ENCODE data around the gene POLR1F. TPM values are rescaled to one million over a fixed set of nuclear protein-coding genes. Genes with fewer than 3 reads are reported as not detected.

POLR1F gene, protein sequence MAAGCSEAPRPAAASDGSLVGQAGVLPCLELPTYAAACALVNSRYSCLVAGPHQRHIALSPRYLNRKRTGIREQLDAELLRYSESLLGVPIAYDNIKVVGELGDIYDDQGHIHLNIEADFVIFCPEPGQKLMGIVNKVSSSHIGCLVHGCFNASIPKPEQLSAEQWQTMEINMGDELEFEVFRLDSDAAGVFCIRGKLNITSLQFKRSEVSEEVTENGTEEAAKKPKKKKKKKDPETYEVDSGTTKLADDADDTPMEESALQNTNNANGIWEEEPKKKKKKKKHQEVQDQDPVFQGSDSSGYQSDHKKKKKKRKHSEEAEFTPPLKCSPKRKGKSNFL
- total RNA-seq = 10 to 100 TPM in 2 of 5 donors, 1 to 10 TPM in 3; 3.8 to 17.3 (median 5.8) TPM
- polyA plus RNA-seq = 1 to 10 TPM; 5.2 to 9.3 (median 6.2) TPM
- long read RNA-seq, donor 1, partial matches to known transcripts = 0 of 5 reads
- long read RNA-seq, donor 1, other reads (novel, unspliced or antisense) = 0 of 5 reads
- long read RNA-seq, donor 2, transcript TWISTNB-201 (4 exons, 3,942 nt) = major isoform, 6 of 6 reads
- long read RNA-seq, donor 2, partial matches to known transcripts = 0 of 6 reads
- long read RNA-seq, donor 2, other reads (novel, unspliced or antisense) = 0 of 6 reads
- long read RNA-seq, donor 3, partial matches to known transcripts = 0 of 5 reads
- long read RNA-seq, donor 3, other reads (novel, unspliced or antisense) = 0 of 5 reads
- long read RNA-seq, donor 4, partial matches to known transcripts = 0 of 2 reads
- long read RNA-seq, donor 4, other reads (novel, unspliced or antisense) = 0 of 2 reads
- long read RNA-seq, donor 5, transcript TWISTNB-202 (2 exons, 427 nt) = minor isoform, 7 of 15 reads
- long read RNA-seq, donor 5, transcript TWISTNB-201 (4 exons, 3,942 nt) = major isoform, 8 of 15 reads
- long read RNA-seq, donor 5, partial matches to known transcripts = 0 of 15 reads
- long read RNA-seq, donor 5, other reads (novel, unspliced or antisense) = 0 of 15 reads
- long read RNA-seq, donor 6, transcript TWISTNB-201 (4 exons, 3,942 nt) = major isoform, 16 of 17 reads
- long read RNA-seq, donor 6, partial matches to known transcripts = 0 of 17 reads
- long read RNA-seq, donor 6, other reads (novel, unspliced or antisense) = 0 of 17 reads
- long read RNA-seq, donor 7, transcript TWISTNB-201 (4 exons, 3,942 nt) = major isoform, 18 of 21 reads
- long read RNA-seq, donor 7, partial matches to known transcripts = 0 of 21 reads
- long read RNA-seq, donor 7, other reads (novel, unspliced or antisense) = 0 of 21 reads
- long read RNA-seq, donor 8, transcript TWISTNB-201 (4 exons, 3,942 nt) = major isoform, 9 of 9 reads
- long read RNA-seq, donor 8, partial matches to known transcripts = 0 of 9 reads
- long read RNA-seq, donor 8, other reads (novel, unspliced or antisense) = 0 of 9 reads
- long read RNA-seq, donor 9, partial matches to known transcripts = 0 of 8 reads
- long read RNA-seq, donor 9, other reads (novel, unspliced or antisense) = 0 of 8 reads
- long read RNA-seq, donor 10, partial matches to known transcripts = 0 of 6 reads
- long read RNA-seq, donor 10, other reads (novel, unspliced or antisense) = 0 of 6 reads

DNA sequence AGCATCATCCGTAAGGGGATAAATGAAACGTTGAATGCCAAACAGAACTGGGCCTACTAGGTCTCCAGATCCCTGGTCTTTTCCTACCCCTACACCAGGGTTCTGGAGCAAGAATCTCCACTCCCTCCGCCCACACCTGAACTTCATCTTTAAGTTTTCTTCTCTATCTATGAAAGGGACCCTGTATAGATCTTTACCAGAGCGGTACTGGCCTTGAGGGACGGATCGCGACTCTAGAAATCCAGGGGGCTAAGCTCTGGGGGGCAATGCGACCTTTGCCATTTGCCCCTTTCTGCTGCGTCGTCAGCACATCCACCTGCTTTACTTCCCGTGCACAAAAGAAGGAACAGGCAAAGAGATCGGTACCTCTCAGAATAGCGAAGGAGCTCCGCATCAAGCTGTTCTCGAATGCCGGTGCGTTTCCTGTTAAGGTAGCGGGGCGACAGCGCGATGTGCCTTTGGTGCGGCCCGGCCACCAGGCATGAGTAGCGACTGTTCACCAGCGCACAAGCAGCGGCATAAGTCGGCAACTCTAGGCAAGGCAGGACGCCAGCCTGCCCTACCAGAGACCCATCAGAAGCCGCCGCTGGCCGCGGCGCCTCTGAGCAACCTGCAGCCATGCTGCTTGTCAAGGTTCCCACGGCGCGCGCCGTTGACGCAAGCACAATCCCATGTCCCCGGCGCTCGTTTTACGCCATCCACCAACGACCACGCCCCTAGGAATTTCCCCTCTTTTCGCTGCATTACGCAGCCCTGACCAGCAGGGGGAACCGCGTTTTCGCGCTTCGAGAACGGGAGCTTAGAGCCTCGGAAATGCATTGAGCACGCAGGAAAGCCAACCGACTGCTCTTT, at the start of gene POLR1F:
Gene POLR1F (minus strand): TSS at position 641 of the 852 bp plus-strand sequence. CDS start 21 bp downstream, at position 620.
- Histone ChIP-seq H3K4me3 (peak within 1 kb of the TSS; percentile 76 to 94 (median 84)), H3K36me3 (peaks cover under 1 to 5% (median 2%) of the 10 kb centered on the region in 4 donors), H3K27me3 (no peaks in the 10 kb centered on the region), H3K9me3 (no peaks in the 10 kb centered on the region), H3K4me1 (peaks cover 13 to 38% (median 30%) of the 10 kb centered on the region in 4 donors), H3K27ac (peak within 1 kb of the TSS; percentile 67 to 88 (median 70))
- peak in 2 of 4 donors; percentile 34 to 75 for TF ChIP-seq POLR2A (IDR thresholded peaks at IDR 0.05)
- TF ChIP-seq, protein P1, sequence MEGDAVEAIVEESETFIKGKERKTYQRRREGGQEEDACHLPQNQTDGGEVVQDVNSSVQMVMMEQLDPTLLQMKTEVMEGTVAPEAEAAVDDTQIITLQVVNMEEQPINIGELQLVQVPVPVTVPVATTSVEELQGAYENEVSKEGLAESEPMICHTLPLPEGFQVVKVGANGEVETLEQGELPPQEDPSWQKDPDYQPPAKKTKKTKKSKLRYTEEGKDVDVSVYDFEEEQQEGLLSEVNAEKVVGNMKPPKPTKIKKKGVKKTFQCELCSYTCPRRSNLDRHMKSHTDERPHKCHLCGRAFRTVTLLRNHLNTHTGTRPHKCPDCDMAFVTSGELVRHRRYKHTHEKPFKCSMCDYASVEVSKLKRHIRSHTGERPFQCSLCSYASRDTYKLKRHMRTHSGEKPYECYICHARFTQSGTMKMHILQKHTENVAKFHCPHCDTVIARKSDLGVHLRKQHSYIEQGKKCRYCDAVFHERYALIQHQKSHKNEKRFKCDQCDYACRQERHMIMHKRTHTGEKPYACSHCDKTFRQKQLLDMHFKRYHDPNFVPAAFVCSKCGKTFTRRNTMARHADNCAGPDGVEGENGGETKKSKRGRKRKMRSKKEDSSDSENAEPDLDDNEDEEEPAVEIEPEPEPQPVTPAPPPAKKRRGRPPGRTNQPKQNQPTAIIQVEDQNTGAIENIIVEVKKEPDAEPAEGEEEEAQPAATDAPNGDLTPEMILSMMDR (IDR thresholded peaks at IDR 0.05) = peak in 5 of 7 experiments; percentile 68 to 98 (median 84)
- TF ChIP-seq POLR2AphosphoS5 (IDR thresholded peaks at IDR 0.05) = peak; percentile 89 to 95 (median 93)
- no peak for TF ChIP-seq EP300 (IDR thresholded peaks at IDR 0.05)
- DNase-seq = peak; percentile 95 to 98
- 0 to 1% (median 0%) methylated on average over 36 to 56 of the region's 56 CpGs for WGBS, 5 donors
- intact Hi-C loops (cut with DNase I; ENCODE audit: low total_unique reads) = no loop called here

DNA sequence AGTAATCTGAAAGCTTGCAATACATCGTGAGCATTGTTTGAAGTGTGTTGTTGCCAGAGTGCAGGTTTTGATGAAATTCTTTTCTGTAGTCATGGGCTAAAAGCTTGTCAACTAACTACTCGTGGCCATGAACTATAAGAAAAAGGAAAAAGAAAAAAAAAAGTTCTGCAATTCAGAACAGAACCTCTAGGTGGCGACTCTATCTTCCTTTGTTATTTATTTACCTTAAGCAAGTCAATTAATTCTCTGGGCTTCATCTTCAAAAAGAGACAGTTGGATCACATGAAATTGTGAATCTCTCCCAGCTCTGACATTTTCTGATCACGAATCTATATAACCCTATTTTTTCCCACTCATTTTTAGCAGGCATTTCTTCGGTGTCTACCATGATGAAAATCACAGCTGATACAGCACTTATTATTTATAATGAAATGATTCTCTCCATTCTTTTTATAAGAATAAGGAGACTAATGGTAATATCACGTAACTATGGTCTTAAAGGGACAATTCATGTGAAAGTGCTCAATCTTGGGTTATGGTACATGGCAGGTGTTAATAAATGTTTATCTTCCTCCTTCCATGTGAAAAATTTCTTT, 45.8 kb upstream of the POLR1F start:
- peak in 1 of 2 donors; percentile 38 for DNase-seq
- TF ChIP-seq POLR2A (IDR thresholded peaks at IDR 0.05) = no peak
- TF ChIP-seq, protein P1 (IDR thresholded peaks at IDR 0.05) = peak in 4 of 7 experiments; percentile 39 to 71 (median 56)
- Histone ChIP-seq H3K9me3 (no peaks in the 10 kb centered on the region), H3K4me1 (no peaks in the 10 kb centered on the region), H3K27me3 (no peaks in the 10 kb centered on the region), H3K27ac (no peak overlapping the region), H3K4me3 (no peak overlapping the region), H3K36me3 (no peaks in the 10 kb centered on the region)
- WGBS, 5 donors = 33 to 38% (median 35%) methylated on average over 6 of the region's 6 CpGs
- intact Hi-C loops (cut with DNase I; ENCODE audit: low total_unique reads) = no loop called here

DNA sequence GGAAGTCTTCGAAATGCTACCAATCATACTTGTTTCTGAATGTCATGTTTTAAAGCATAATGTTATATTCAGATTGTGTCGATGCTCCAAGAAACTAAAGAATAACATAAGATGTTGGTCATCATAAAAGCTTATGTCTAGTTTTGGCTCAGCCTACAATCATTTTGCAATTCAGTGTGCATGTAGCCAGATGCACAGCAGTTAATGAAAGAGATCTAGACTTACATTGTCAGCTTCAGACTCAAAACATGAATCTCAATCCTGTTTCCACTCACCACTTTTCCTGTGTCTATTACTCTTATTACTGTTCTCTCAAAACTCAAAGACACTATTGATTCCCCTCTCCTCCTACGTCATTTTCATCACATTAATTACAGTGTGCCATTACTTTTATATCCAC, 43.2 kb upstream of the POLR1F start:
- no peaks in the 10 kb centered on the region for H3K9me3 ChIP-seq
- DNase-seq = peak in 1 of 2 donors; percentile 15
- H3K27me3 ChIP-seq = no peaks in the 10 kb centered on the region
- no peaks in the 10 kb centered on the region for H3K4me1 ChIP-seq
- 72 to 82% (median 79%) methylated on average over 3 of the region's 3 CpGs for WGBS, 5 donors
- no peak overlapping the region for H3K27ac ChIP-seq
- TF ChIP-seq POLR2AphosphoS5 (IDR thresholded peaks at IDR 0.05) (no peak), EP300 (IDR thresholded peaks at IDR 0.05) (no peak), POLR2A (IDR thresholded peaks at IDR 0.05) (no peak)
- TF ChIP-seq, protein P1 (IDR thresholded peaks at IDR 0.05) = no peak
- no peaks in the 10 kb centered on the region for H3K36me3 ChIP-seq
- intact Hi-C loops (cut with DNase I; ENCODE audit: low total_unique reads) = no loop called here
- H3K4me3 ChIP-seq = no peak overlapping the region
